ENCODE results near the gene ADGRA3.

Gene ADGRA3

GRCh38 chr4:22363036-22363435, 152.8 kb downstream of the ADGRA3 start:
- Histone ChIP-seq H3K4me3 (replicated peaks; ENCODE audit: insufficient read depth, low read length) (no peak overlapping the region), H3K27me3 (ENCODE audit: insufficient read depth, poor library complexity, severe bottlenecking) (no peaks in the 10 kb centered on the region), H3K27ac (replicated peaks) (no peak overlapping the region)
- TF ChIP-seq REST (IDR thresholded peaks at IDR 0.05; ENCODE audit: insufficient replicate concordance, low read depth) (no peak), CTCF (IDR thresholded peaks at IDR 0.05; ENCODE audit: insufficient read depth, low read length) (no peak), POLR2AphosphoS5 (IDR thresholded peaks at IDR 0.05; ENCODE audit: low read depth) (no peak), SPI1 (IDR thresholded peaks at IDR 0.05; ENCODE audit: borderline replicate concordance, low read depth) (no peak), GABPA (IDR thresholded peaks at IDR 0.05; ENCODE audit: low read depth) (no peak)
- no peak for DNase-seq (ENCODE audit: low read depth in 1 of 2, low spot score in 1 of 2)

GRCh38 chr4:22356987-22357596, 158.8 kb downstream of the ADGRA3 start:
- peak in 1 of 2 experiments; percentile 51 for DNase-seq (ENCODE audit: low read depth in 1 of 2, low spot score in 1 of 2)
- Histone ChIP-seq H3K27me3 (ENCODE audit: insufficient read depth, poor library complexity, severe bottlenecking) (no peaks in the 10 kb centered on the region), H3K27ac (replicated peaks) (no peak overlapping the region), H3K4me3 (replicated peaks; ENCODE audit: insufficient read depth, low read length) (no peak overlapping the region)
- TF ChIP-seq SPI1 (IDR thresholded peaks at IDR 0.05; ENCODE audit: borderline replicate concordance, low read depth): peak; percentile 44; the same call in 1 of the 2 replicates
- TF ChIP-seq REST (IDR thresholded peaks at IDR 0.05; ENCODE audit: insufficient replicate concordance, low read depth): no peak
- TF ChIP-seq CTCF (IDR thresholded peaks at IDR 0.05; ENCODE audit: insufficient read depth, low read length): peak; percentile 9
- TF ChIP-seq POLR2AphosphoS5 (IDR thresholded peaks at IDR 0.05; ENCODE audit: low read depth): no peak
- no peak for TF ChIP-seq GABPA (IDR thresholded peaks at IDR 0.05; ENCODE audit: low read depth)

- DNase-seq (ENCODE audit: low read depth in 1 of 2, low spot score in 1 of 2): no peak
- H3K27me3 ChIP-seq (ENCODE audit: insufficient read depth, poor library complexity, severe bottlenecking): no peaks in the 10 kb centered on the region
- TF ChIP-seq POLR2AphosphoS5 (IDR thresholded peaks at IDR 0.05; ENCODE audit: low read depth): no peak
- no peak for TF ChIP-seq SPI1 (IDR thresholded peaks at IDR 0.05; ENCODE audit: borderline replicate concordance, low read depth)
- no peak for TF ChIP-seq CTCF (IDR thresholded peaks at IDR 0.05; ENCODE audit: insufficient read depth, low read length)
- TF ChIP-seq GABPA (IDR thresholded peaks at IDR 0.05; ENCODE audit: low read depth): no peak
- no peak for TF ChIP-seq REST (IDR thresholded peaks at IDR 0.05; ENCODE audit: insufficient replicate concordance, low read depth)
- H3K27ac ChIP-seq (replicated peaks): no peak overlapping the region
- H3K4me3 ChIP-seq (replicated peaks; ENCODE audit: insufficient read depth, low read length): no peak overlapping the region
Measured at GRCh38 chr4:22348410-22348809, 167.5 kb downstream of the ADGRA3 start.
